ENCODE data around the gene MRPL23. TPM values are rescaled to one million over a fixed set of nuclear protein-coding genes. Genes with fewer than 3 reads are reported as not detected.

Gene MRPL23
- total RNA-seq, 1 experiment from 2014 or later = 232 TPM

DNA sequence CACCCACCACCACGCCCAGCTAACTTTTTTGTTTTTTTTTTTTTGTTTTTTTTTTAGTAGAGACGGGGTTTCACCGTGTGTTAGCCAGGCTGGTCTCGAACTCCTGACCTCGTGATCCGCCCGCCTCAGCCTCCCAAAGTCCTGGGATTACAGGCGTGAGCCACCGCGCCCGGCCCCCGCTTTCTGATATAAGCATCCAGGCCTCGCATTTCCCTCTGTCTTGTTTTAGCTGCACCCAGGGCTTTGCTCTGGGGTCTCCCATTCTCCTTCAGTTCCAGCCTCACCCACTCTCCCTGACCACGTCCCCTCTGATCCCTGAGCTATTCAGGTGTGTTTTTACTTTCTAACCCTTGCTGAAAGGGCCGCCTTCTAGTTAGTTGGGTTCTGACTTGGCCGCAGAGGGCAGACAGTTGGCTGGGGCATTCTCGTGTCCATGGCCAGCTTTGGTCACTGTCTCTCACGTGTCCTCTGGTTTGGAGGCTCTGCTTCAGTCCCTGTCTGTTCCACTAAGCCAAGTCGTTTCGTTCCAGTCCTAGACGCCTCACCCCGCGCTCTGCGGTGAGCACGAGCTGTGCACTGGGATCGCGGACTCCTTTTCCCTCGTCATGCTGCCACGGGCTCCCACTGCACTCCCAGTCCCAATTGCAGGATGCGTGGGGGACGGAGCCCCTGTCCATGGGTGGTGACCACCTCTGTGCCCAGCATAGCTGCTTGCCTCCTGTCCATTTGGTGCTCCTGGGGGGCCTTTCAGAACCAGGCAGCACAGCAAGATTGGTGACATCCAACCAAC lies 33.7 kb upstream of the MRPL23 start:
- CTCF ChIA-PET = no interaction called here
- Histone ChIP-seq H3F3A (ENCODE audit: low read length, unreplicated experiment) (no peaks in the 10 kb centered on the region), H3K36me3 (ENCODE audit: low read depth, low read length) (no peaks in the 10 kb centered on the region), H2AFZ (ENCODE audit: low read length) (no peak overlapping the region), H3K4me1 (ENCODE audit: insufficient read depth, low read length) (no peaks in the 10 kb centered on the region), H3K9me3 (ENCODE audit: low read length) (no peaks in the 10 kb centered on the region), H3K9ac (ENCODE audit: low read length) (no peak overlapping the region), H3K4me2 (ENCODE audit: low read length) (no peak overlapping the region), H4K20me1 (ENCODE audit: low read length) (no peaks in the 10 kb centered on the region), H3K27ac (ENCODE audit: low read length) (no peak overlapping the region), H3K9me2 (replicated peaks; ENCODE audit: low read length) (no peaks in the 10 kb centered on the region), H3K4me3 (ENCODE audit: low read length) (no peak overlapping the region), H3K27me3 (ENCODE audit: low read length) (peaks cover 10% of the 10 kb centered on the region), H3K79me2 (ENCODE audit: low read length) (no peaks in the 10 kb centered on the region)
- DNase-seq (no peak), ATAC-seq (no peak)
- TF ChIP-seq CTCF (conservative IDR thresholded peaks at IDR 0.05; ENCODE audit: low read depth, low read length) (no peak), EZH2phosphoT487 (IDR thresholded peaks at IDR 0.05; ENCODE audit: borderline replicate concordance, low read length) (no peak), EZH2 (IDR thresholded peaks at IDR 0.05; ENCODE audit: low read length, unreplicated experiment) (no peak)
- no TSS peak for BruUV-seq (replicated peaks)
- intact Hi-C loops (cut with micrococcal nuclease) = no loop called here
- POLR2A ChIA-PET (ENCODE audit: unreplicated experiment) = no interaction called here

GRCh38 chr11:1915795-1916131 lies 31.4 kb upstream of the MRPL23 start:
- peaks cover 3% of the 10 kb centered on the region; the same call in 1 of the 2 replicates for H3K27me3 ChIP-seq (ENCODE audit: low read length)
- TF ChIP-seq CTCF (conservative IDR thresholded peaks at IDR 0.05; ENCODE audit: low read depth, low read length) (no peak), EZH2phosphoT487 (IDR thresholded peaks at IDR 0.05; ENCODE audit: borderline replicate concordance, low read length) (no peak), EZH2 (IDR thresholded peaks at IDR 0.05; ENCODE audit: low read length, unreplicated experiment) (no peak)
- H3K4me3 ChIP-seq (ENCODE audit: low read length) = no peak overlapping the region
- H3K4me1 ChIP-seq (ENCODE audit: insufficient read depth, low read length) = no peaks in the 10 kb centered on the region
- ChIA-PET POLR2A (ENCODE audit: unreplicated experiment) (no interaction called here), CTCF (no interaction called here)
- no peak overlapping the region for H3K4me2 ChIP-seq (ENCODE audit: low read length)
- intact Hi-C loops (cut with micrococcal nuclease) = no loop called here
- H3K36me3 ChIP-seq (ENCODE audit: low read depth, low read length) = no peaks in the 10 kb centered on the region
- H2AFZ ChIP-seq (ENCODE audit: low read length) = no peak overlapping the region
- no peak overlapping the region for H3K27ac ChIP-seq (ENCODE audit: low read length)
- BruUV-seq (replicated peaks) = no TSS peak
- H3F3A ChIP-seq (ENCODE audit: low read length, unreplicated experiment) = no peaks in the 10 kb centered on the region
- DNase-seq (no peak), ATAC-seq (no peak)
- no peaks in the 10 kb centered on the region for H3K9me3 ChIP-seq (ENCODE audit: low read length)
- no peaks in the 10 kb centered on the region for H4K20me1 ChIP-seq (ENCODE audit: low read length)
- H3K9ac ChIP-seq (ENCODE audit: low read length) = no peak overlapping the region
- H3K79me2 ChIP-seq (ENCODE audit: low read length) = no peaks in the 10 kb centered on the region
- H3K9me2 ChIP-seq (replicated peaks; ENCODE audit: low read length) = no peaks in the 10 kb centered on the region

DNA sequence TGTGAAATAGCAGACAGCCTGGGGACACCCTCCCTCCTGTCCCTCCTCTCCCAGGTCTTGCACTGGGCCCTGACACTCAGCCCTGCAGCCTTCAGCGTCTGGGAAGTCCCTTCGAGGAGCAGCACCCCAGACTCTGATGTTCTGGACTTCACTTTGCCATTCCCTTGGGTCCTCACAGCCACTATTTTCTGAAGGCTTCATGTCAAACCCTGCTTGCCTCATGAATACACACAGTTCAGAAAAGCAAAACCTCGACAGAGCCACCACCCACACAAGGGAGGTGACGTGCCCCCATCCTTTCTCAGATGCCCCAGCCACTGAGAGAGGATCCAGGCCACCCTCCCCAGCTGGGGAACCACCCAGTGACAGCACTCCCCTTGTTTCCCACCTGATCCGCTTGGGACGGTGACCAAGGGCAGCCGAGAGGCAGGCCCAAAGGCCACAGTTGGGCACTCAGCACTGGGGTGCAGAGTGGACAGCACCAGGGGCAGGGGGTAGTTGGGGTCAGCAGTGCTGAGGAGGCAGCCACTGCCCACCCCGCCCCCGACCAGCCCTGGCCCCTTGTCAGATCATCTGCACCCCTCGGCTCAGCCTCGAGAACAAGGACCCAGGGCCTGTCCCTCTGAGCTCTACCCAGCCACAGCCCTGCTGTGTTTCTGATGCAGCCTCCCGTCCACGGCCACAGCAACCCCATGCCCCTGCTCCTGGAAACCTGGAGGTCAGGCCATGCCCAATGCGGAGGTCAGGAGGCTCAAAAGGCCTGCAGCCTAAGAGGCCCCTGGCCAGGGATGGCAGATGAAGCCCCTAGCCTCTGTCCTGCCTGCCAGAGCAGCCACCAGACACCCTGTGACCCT lies 30.8 kb upstream of the MRPL23 start:
- Histone ChIP-seq H3K9ac (ENCODE audit: low read length) (no peak overlapping the region), H2AFZ (ENCODE audit: low read length) (no peak overlapping the region), H3K9me2 (replicated peaks; ENCODE audit: low read length) (no peaks in the 10 kb centered on the region), H4K20me1 (ENCODE audit: low read length) (no peaks in the 10 kb centered on the region), H3K27me3 (ENCODE audit: low read length) (no peaks in the 10 kb centered on the region), H3K4me2 (ENCODE audit: low read length) (no peak overlapping the region), H3K9me3 (ENCODE audit: low read length) (no peaks in the 10 kb centered on the region), H3F3A (ENCODE audit: low read length, unreplicated experiment) (no peaks in the 10 kb centered on the region), H3K4me3 (ENCODE audit: low read length) (no peak overlapping the region), H3K4me1 (ENCODE audit: insufficient read depth, low read length) (no peaks in the 10 kb centered on the region), H3K36me3 (ENCODE audit: low read depth, low read length) (no peaks in the 10 kb centered on the region), H3K79me2 (ENCODE audit: low read length) (no peaks in the 10 kb centered on the region), H3K27ac (ENCODE audit: low read length) (no peak overlapping the region)
- ChIA-PET POLR2A (ENCODE audit: unreplicated experiment) (no interaction called here), CTCF (no interaction called here)
- no TSS peak for BruUV-seq (replicated peaks)
- no peak for DNase-seq
- TF ChIP-seq EZH2 (IDR thresholded peaks at IDR 0.05; ENCODE audit: low read length, unreplicated experiment) = no peak
- no peak for TF ChIP-seq CTCF (conservative IDR thresholded peaks at IDR 0.05; ENCODE audit: low read depth, low read length)
- no peak for TF ChIP-seq EZH2phosphoT487 (IDR thresholded peaks at IDR 0.05; ENCODE audit: borderline replicate concordance, low read length)
- ATAC-seq = no peak
- intact Hi-C loops (cut with micrococcal nuclease) = no loop called here
